Uterus (tissue), 4 donors: ENCODE data around the gene PSMB3. TPM values are rescaled to one million over a fixed set of nuclear protein-coding genes. Genes with fewer than 3 reads are reported as not detected.

Experiments used
- DNase-seq, 2 donors: peaks; one replicate each; pipeline ENCODE4 v3.0.0-alpha.2; 2019 to 2020
- H3K27ac ChIP-seq, 2 donors: fragments of 200-600 bp; sonication (generic); 1 replicate in 1 of 2; 2 replicates in 1 of 2; pipeline ENCODE4 v1.5.1; 2016 to 2018
- H3K27me3 ChIP-seq, 2 donors: fragments of 200-600 bp; sonication (generic); one replicate each; pipeline ENCODE4 v1.5.1; 2018 to 2019; ENCODE audit warnings: control low read depth in 1 of 2
- H3K36me3 ChIP-seq, 2 donors: fragments of 200-600 bp; sonication (generic); one replicate each; pipeline ENCODE4 v1.5.1; 2019; ENCODE audit warnings: control low read depth in 1 of 2
- H3K4me1 ChIP-seq, 2 donors: fragments of 200-600 bp; sonication (generic); one replicate each; pipeline ENCODE4 v1.5.1; 2018 to 2019; ENCODE audit warnings: control low read depth in 1 of 2
- H3K4me3 ChIP-seq, 2 donors: fragments of 200-600 bp; sonication (generic); 1 replicate in 1 of 2; 2 replicates in 1 of 2; pipeline ENCODE4 v1.5.1; 2018 to 2019; ENCODE audit warnings: mild to moderate bottlenecking in 1 of 2
- H3K9me3 ChIP-seq, 2 donors: fragments of 200-600 bp; sonication (generic); one replicate each; pipeline ENCODE4 v1.5.1; 2019; ENCODE audit warnings: control low read depth in 1 of 2
- CTCF ChIP-seq, 4 experiments: fragments of 200-600 bp in 2 of 4; fragments of 450-650 bp in 2 of 4; sonication (generic) in 2 of 4; IDR thresholded peaks; one replicate each; pipeline ENCODE4 v1.5.1; 2016 to 2019; ENCODE audit warnings: antibody characterized with exemption in 4 of 4, mild to moderate bottlenecking in 2 of 4, moderate library complexity in 1 of 4
- POLR2A ChIP-seq, 2 donors: fragments of 450-650 bp; IDR thresholded peaks; one replicate each; pipeline ENCODE4 v1.6.1; 2016; ENCODE audit warnings: antibody characterized with exemption in 2 of 2, mild to moderate bottlenecking in 1 of 2, moderate library complexity in 1 of 2
- intact Hi-C: fragments of 100-400 bp; cut with DNase I; formaldehyde crosslinking; loops from one replicate; pipeline ENCODE4 v1.15.1; 2023; ENCODE audit warnings: low total_unique reads
- total RNA-seq, 4 donors: library from RNA; depleted of rRNA in 3 of 4; stranded (reverse); fragments of >200 nt in 3 of 4; gene quantifications; one replicate each; pipeline versions ENCODE4 v1.1.0 to v1.2.4, GENCODE V29; 2014 to 2023
- donor health status: DM: yes; HTN: yes; CAD: no.

Gene PSMB3
- total RNA-seq = 100 to 1,000 TPM in 2 of 4 donors, 10 to 100 TPM in 2; 91.6 to 285 (median 101) TPM

- TF ChIP-seq POLR2A (IDR thresholded peaks at IDR 0.05) = peak; percentile 30 to 42
- TF ChIP-seq CTCF (IDR thresholded peaks at IDR 0.05) = peak in 1 of 4 experiments; percentile 12
- H3K36me3 ChIP-seq = no peaks in the 10 kb centered on the region
- peak within 1 kb of the TSS; percentile 70 to 76 for H3K4me3 ChIP-seq
- peak within 1 kb of the TSS; percentile 69 to 82 for H3K27ac ChIP-seq
- DNase-seq = peak; percentile 96 to 99
- no peaks in the 10 kb centered on the region for H3K27me3 ChIP-seq
- H3K9me3 ChIP-seq = no peaks in the 10 kb centered on the region
- intact Hi-C loops = no loop called here
- peaks cover 0 to 13% of the 10 kb centered on the region in 2 donors for H3K4me1 ChIP-seq
Measured at GRCh38 chr17:38752308-38753070, at the start of gene PSMB3. Gene PSMB3, plus strand, starts transcription at chr17:38752741. Its CDS starts 86 bp downstream, at chr17:38752827.

GRCh38 chr17:38702916-38703741 is 49.4 kb upstream of the PSMB3 start:
- intact Hi-C loops = no loop called here
- H3K4me1 ChIP-seq = peaks cover 0 to 6% of the 10 kb centered on the region in 2 donors

GRCh38 chr17:38703742-38704605 is 48.6 kb upstream of the PSMB3 start:
- H3K27ac ChIP-seq = peak overlapping the region; percentile 94 to 95
- H3K36me3 ChIP-seq = no peaks in the 10 kb centered on the region
- H3K4me3 ChIP-seq = peak overlapping the region; percentile 84 to 93
- no peaks in the 10 kb centered on the region for H3K9me3 ChIP-seq
- DNase-seq = peak; percentile 79 to 80
- intact Hi-C loops = no loop called here
- TF ChIP-seq POLR2A (IDR thresholded peaks at IDR 0.05) (peak in 1 of 2 donors; percentile 25), CTCF (IDR thresholded peaks at IDR 0.05) (no peak)
- no peaks in the 10 kb centered on the region for H3K27me3 ChIP-seq
- peaks cover 0 to 6% of the 10 kb centered on the region in 2 donors for H3K4me1 ChIP-seq

More at GRCh38 chr17:38702916-38703741, 49.4 kb upstream of the PSMB3 start:
- DNase-seq = no peak
- no peaks in the 10 kb centered on the region for H3K9me3 ChIP-seq
- no peaks in the 10 kb centered on the region for H3K36me3 ChIP-seq
- H3K27ac ChIP-seq = peak overlapping the region; percentile 94 to 95
- peak overlapping the region; percentile 84 to 93 for H3K4me3 ChIP-seq
- no peaks in the 10 kb centered on the region for H3K27me3 ChIP-seq
- no peak for TF ChIP-seq CTCF (IDR thresholded peaks at IDR 0.05)

- Histone ChIP-seq H3K9me3 (no peaks in the 10 kb centered on the region), H3K36me3 (no peaks in the 10 kb centered on the region), H3K4me3 (peak within 1 kb of the TSS; percentile 84 to 93), H3K4me1 (peaks cover 0 to 6% of the 10 kb centered on the region in 2 donors), H3K27me3 (no peaks in the 10 kb centered on the region), H3K27ac (peak within 1 kb of the TSS; percentile 94 to 95)
- intact Hi-C loops = no loop called here
- no peak for TF ChIP-seq CTCF (IDR thresholded peaks at IDR 0.05)
- TF ChIP-seq POLR2A (IDR thresholded peaks at IDR 0.05) = peak in 1 of 2 donors; percentile 14
- DNase-seq = peak; percentile 80
Measured at GRCh38 chr17:38704606-38705522, 47.7 kb upstream of the PSMB3 start, which contains the start of gene MLLT6. Gene MLLT6, plus strand, starts transcription at chr17:38705273. Its CDS starts 360 bp downstream, at chr17:38705633.
